Colonic mucosa (tissue), 4 donors: ENCODE measurements around the gene CAMSAP1. TPM values are rescaled to one million over a fixed set of nuclear protein-coding genes. Genes with fewer than 3 reads are reported as not detected.

ENCODE experiments used
- DNase-seq: peaks from one replicate; pipeline ENCODE4 v3.0.0-alpha.2; 2020
- H3K27ac ChIP-seq: fragments of 200-600 bp; one replicate; pipeline ENCODE4 v1.8.0; 2021
- H3K27me3 ChIP-seq: fragments of 200-600 bp; one replicate; pipeline ENCODE4 v1.8.0; 2021
- H3K36me3 ChIP-seq: fragments of 200-600 bp; one replicate; pipeline ENCODE4 v1.8.0; 2021
- H3K4me1 ChIP-seq: fragments of 200-600 bp; one replicate; pipeline ENCODE4 v1.8.0; 2021; ENCODE audit warnings: mild to moderate bottlenecking
- H3K4me3 ChIP-seq: fragments of 200-600 bp; one replicate; pipeline ENCODE4 v1.8.0; 2021
- H3K9ac ChIP-seq, 2 donors: one replicate each; pipeline ENCODE4 v1.7.0; 2013; ENCODE audit warnings: control low read depth in 2 of 2, low read depth in 2 of 2, low read length in 2 of 2
- H3K9me3 ChIP-seq: fragments of 200-600 bp; one replicate; pipeline ENCODE4 v1.8.0; 2021
- CTCF ChIP-seq: fragments of 200-600 bp; IDR thresholded peaks from one replicate; pipeline ENCODE4 v1.8.0; 2022; ENCODE audit warnings: antibody characterized with exemption, mild to moderate bottlenecking
- intact Hi-C: fragments of 100-400 bp; cut with DNase I; formaldehyde crosslinking; loops from one replicate; pipeline ENCODE4 v1.14.1; 2022
- total RNA-seq, 2 donors: library from RNA; stranded (reverse); fragmentation: NEBNext Ultra II Directional in 1 of 2; extraction: Animal tissue kit (Norgen Biotek cat#: 25700) in 1 of 2; gene quantifications; one replicate each; pipeline ENCODE4 v1.2.1, GENCODE V29; 2021
- donor health status: healthy.
- donor health status: DM: no; HTN: no; CAD: no.
- donor health status: DM: no; HTN: no; CAD: no.

Gene CAMSAP1
- total RNA-seq, 2 donors from 2014 or later = 14.0 to 14.4 TPM

DNA sequence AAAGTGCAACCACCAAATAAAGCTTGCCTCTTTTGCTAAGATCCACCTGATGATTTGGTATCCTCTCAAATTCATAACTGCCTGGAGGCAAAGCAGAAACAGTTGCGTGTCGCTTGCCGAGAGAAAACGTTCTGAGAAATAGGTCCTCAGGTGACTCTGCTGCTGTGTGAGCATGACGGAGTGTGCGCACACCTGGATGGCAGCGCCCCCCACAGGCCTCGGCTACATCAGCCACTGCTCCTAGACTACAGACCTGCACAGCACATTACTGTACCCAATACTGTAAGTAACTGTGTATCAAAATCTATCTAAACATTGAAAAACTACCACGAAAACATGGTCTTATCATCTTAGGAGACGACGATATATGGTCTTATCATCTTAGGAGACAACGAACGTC lies 87.4 kb downstream of the CAMSAP1 start:
- DNase-seq = no peak
- intact Hi-C loops = no loop called here
- Histone ChIP-seq H3K36me3 (peaks cover 17% of the 10 kb centered on the region), H3K9me3 (no peaks in the 10 kb centered on the region), H3K4me3 (no peak overlapping the region), H3K27me3 (no peaks in the 10 kb centered on the region), H3K27ac (no peak overlapping the region), H3K9ac (no peak overlapping the region), H3K4me1 (no peaks in the 10 kb centered on the region)
- TF ChIP-seq CTCF = no peak

DNA sequence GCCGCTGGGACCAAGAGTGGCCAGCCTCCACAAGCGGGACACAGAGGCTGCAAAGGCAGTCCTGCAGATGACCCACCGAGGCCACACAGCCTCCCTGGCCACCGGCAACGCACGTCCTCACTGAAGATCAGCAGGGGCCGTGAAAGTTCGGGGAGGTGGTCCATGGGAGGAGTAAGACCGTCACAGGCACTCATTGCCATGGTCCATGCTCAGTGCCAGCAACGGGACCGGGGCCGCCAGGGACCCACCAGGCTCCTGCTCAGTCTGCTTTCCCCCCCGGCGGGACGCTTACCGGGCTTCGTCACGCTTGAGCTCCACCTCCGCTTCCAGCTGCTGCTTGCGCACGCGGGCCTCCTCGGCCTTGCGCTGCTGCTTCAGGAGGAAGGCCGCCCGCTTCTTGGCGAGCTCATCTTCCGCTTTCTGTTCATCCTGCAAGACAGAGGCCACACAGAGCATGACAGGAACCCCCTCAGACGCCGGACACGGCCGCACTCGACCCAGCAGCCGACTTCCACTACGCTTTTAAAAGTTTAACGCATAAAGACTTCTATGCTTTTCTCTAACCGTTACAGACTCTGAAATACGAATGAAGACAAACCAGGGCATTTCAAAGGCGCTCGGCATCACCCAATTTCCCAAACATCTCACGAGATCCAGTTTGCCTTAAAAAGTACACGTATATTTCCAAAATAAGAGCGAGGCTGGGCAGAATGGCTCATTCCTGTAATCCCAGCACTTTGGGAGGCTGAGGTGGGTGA lies 88.4 kb downstream of the CAMSAP1 start:
- no peaks in the 10 kb centered on the region for H3K9me3 ChIP-seq
- peaks cover 16% of the 10 kb centered on the region for H3K36me3 ChIP-seq
- no peaks in the 10 kb centered on the region for H3K27me3 ChIP-seq
- TF ChIP-seq CTCF = no peak
- H3K4me1 ChIP-seq = no peaks in the 10 kb centered on the region
- no peak for DNase-seq
- no peak overlapping the region for H3K4me3 ChIP-seq
- no peak overlapping the region for H3K9ac ChIP-seq
- H3K27ac ChIP-seq = no peak overlapping the region
- intact Hi-C loops = no loop called here

- H3K27me3 ChIP-seq = no peaks in the 10 kb centered on the region
- no peak overlapping the region for H3K27ac ChIP-seq
- peaks cover 9% of the 10 kb centered on the region for H3K36me3 ChIP-seq
- DNase-seq = no peak
- no peak overlapping the region for H3K4me3 ChIP-seq
- no peak for TF ChIP-seq CTCF
- H3K9me3 ChIP-seq = no peaks in the 10 kb centered on the region
- no peak overlapping the region for H3K9ac ChIP-seq
- intact Hi-C loops = no loop called here
- H3K4me1 ChIP-seq = no peaks in the 10 kb centered on the region
Measured at GRCh38 chr9:135817951-135818717, 89.2 kb downstream of the CAMSAP1 start.

DNA sequence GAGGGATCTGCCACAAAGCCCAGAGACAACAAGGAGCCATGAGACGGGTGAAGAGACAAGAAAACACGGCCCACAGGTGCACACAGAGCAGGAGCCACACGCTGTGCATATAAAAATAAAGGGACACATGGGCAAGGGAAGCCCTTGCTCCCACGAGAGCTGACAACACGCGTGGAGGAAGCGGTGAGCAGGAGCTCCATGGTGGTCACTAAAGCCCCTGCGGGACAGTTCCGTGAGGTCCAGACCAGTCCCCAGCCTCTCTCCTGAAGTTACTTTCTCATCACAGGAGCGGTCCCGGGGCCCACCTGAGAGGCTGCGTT lies 90.7 kb downstream of the CAMSAP1 start:
- H3K9ac ChIP-seq = no peak overlapping the region
- H3K36me3 ChIP-seq = no peaks in the 10 kb centered on the region
- no peak for DNase-seq
- intact Hi-C loops = no loop called here
- H3K27me3 ChIP-seq = no peaks in the 10 kb centered on the region
- no peaks in the 10 kb centered on the region for H3K4me1 ChIP-seq
- H3K4me3 ChIP-seq = no peak overlapping the region
- no peak for TF ChIP-seq CTCF
- H3K9me3 ChIP-seq = no peaks in the 10 kb centered on the region
- H3K27ac ChIP-seq = no peak overlapping the region

- H3K4me3 ChIP-seq = no peak overlapping the region
- no peaks in the 10 kb centered on the region for H3K9me3 ChIP-seq
- DNase-seq = no peak
- H3K9ac ChIP-seq = no peak overlapping the region
- H3K27me3 ChIP-seq = no peaks in the 10 kb centered on the region
- no peak overlapping the region for H3K27ac ChIP-seq
- no peaks in the 10 kb centered on the region for H3K4me1 ChIP-seq
- H3K36me3 ChIP-seq = no peaks in the 10 kb centered on the region
- TF ChIP-seq CTCF = no peak
- intact Hi-C loops = no loop called here
Measured at GRCh38 chr9:135815830-135816650, 91.3 kb downstream of the CAMSAP1 start.
